ENCODE results near the gene ADPRH. TPM values are rescaled to one million over a fixed set of nuclear protein-coding genes. Genes with fewer than 3 reads are reported as not detected.

ADPRH gene
- total RNA-seq, 1 experiment from 2014 or later: 2.8 TPM

GRCh38 chr3:119538772-119539171 lies 40.5 kb upstream of the ADPRH start:
- Mint-ChIP-seq H3K27ac (ENCODE audit: unreplicated experiment) (no peak overlapping the region), H3K27me3 (ENCODE audit: insufficient read depth, unreplicated experiment) (peaks cover 2% of the 10 kb centered on the region), H3K36me3 (ENCODE audit: insufficient read depth, unreplicated experiment) (no peaks in the 10 kb centered on the region), H3K4me3 (ENCODE audit: unreplicated experiment) (no peak overlapping the region), H3K9me3 (ENCODE audit: unreplicated experiment) (no peaks in the 10 kb centered on the region), H3K4me1 (ENCODE audit: low read depth, unreplicated experiment) (no peaks in the 10 kb centered on the region)
- BruUV-seq (replicated peaks): no TSS peak
- no peak for DNase-seq
- Histone ChIP-seq H3K9me3 (no peaks in the 10 kb centered on the region), H3K4me1 (no peaks in the 10 kb centered on the region), H3K27me3 (replicated peaks; ENCODE audit: control insufficient read depth, insufficient read depth, low read length) (no peaks in the 10 kb centered on the region), H3K36me3 (ENCODE audit: control insufficient read depth, insufficient read depth, low read length) (no peaks in the 10 kb centered on the region), H3K4me3 (ENCODE audit: low read depth, low read length) (no peak overlapping the region)
- ChIA-PET CTCF (no interaction called here), POLR2A (no interaction called here)
- no peak for TF ChIP-seq CTCF (IDR thresholded peaks at IDR 0.05; ENCODE audit: insufficient read depth in 1 of 2, low read depth in 1 of 2, low read length in 1 of 2, severe bottlenecking in 1 of 2, unreplicated experiment in 1 of 2)
- intact Hi-C loops (cut with micrococcal nuclease; ENCODE audit: unreplicated experiment): no loop called here

- BruUV-seq (replicated peaks): no TSS peak
- Histone ChIP-seq H3K9me3 (no peaks in the 10 kb centered on the region), H3K36me3 (ENCODE audit: control insufficient read depth, insufficient read depth, low read length) (no peaks in the 10 kb centered on the region), H3K27me3 (replicated peaks; ENCODE audit: control insufficient read depth, insufficient read depth, low read length) (no peaks in the 10 kb centered on the region), H3K4me3 (ENCODE audit: low read depth, low read length) (no peak overlapping the region), H3K4me1 (no peaks in the 10 kb centered on the region)
- intact Hi-C loops (cut with micrococcal nuclease; ENCODE audit: unreplicated experiment): no loop called here
- no peaks in the 10 kb centered on the region for H3K4me1 Mint-ChIP-seq (ENCODE audit: low read depth, unreplicated experiment)
- DNase-seq: no peak
- no peak overlapping the region for H3K27ac Mint-ChIP-seq (ENCODE audit: unreplicated experiment)
- peaks cover 2% of the 10 kb centered on the region for H3K27me3 Mint-ChIP-seq (ENCODE audit: insufficient read depth, unreplicated experiment)
- ChIA-PET CTCF (no interaction called here), POLR2A (interaction anchor here (0.7 kb wide), 1 partner anchor 802 kb away, joined by 3 read pairs; no protein-coding TSS in a partner anchor)
- H3K4me3 Mint-ChIP-seq (ENCODE audit: unreplicated experiment): no peak overlapping the region
- H3K36me3 Mint-ChIP-seq (ENCODE audit: insufficient read depth, unreplicated experiment): no peaks in the 10 kb centered on the region
- no peaks in the 10 kb centered on the region for H3K9me3 Mint-ChIP-seq (ENCODE audit: unreplicated experiment)
- TF ChIP-seq CTCF (IDR thresholded peaks at IDR 0.05; ENCODE audit: insufficient read depth in 1 of 2, low read depth in 1 of 2, low read length in 1 of 2, severe bottlenecking in 1 of 2, unreplicated experiment in 1 of 2): no peak
Observed at GRCh38 chr3:119541547-119541946, 37.7 kb upstream of the ADPRH start.

DNA sequence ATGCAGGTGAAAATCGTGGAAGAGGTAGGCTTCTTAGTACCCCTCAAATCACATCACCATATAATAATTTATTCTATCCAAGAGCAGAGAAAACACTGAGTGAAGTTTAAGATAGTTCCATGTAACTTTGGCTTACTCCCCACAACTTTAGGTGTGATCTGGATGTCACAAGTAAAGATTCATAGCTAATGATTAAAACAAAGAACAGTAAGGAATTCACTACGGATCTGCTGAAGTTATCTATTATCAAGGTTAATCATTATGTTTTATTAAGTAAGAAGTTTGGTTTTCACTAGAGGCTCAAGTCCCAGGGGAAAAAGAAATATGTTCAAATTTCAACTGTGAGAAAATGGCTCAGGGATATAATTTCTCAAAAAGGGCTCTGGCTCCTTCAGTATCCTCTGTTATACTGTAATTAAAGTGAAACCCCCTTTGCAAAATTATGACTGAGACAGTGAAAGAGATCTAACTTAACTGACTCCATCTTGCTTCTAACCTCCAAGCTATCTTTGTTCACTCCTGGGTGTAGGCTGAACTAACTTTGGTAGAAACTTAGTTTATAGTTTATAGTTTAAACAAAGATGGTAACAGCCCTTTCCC lies 37.0 kb upstream of the ADPRH start:
- Mint-ChIP-seq H3K36me3 (ENCODE audit: insufficient read depth, unreplicated experiment) (no peaks in the 10 kb centered on the region), H3K9me3 (ENCODE audit: unreplicated experiment) (no peaks in the 10 kb centered on the region), H3K27me3 (ENCODE audit: insufficient read depth, unreplicated experiment) (peaks cover 2% of the 10 kb centered on the region), H3K4me3 (ENCODE audit: unreplicated experiment) (no peak overlapping the region), H3K4me1 (ENCODE audit: low read depth, unreplicated experiment) (no peaks in the 10 kb centered on the region), H3K27ac (ENCODE audit: unreplicated experiment) (no peak overlapping the region)
- Histone ChIP-seq H3K27me3 (replicated peaks; ENCODE audit: control insufficient read depth, insufficient read depth, low read length) (no peaks in the 10 kb centered on the region), H3K36me3 (ENCODE audit: control insufficient read depth, insufficient read depth, low read length) (no peaks in the 10 kb centered on the region), H3K4me3 (ENCODE audit: low read depth, low read length) (no peak overlapping the region), H3K4me1 (no peaks in the 10 kb centered on the region), H3K9me3 (no peaks in the 10 kb centered on the region)
- BruUV-seq (replicated peaks): no TSS peak
- ChIA-PET POLR2A (no interaction called here), CTCF (no interaction called here)
- no peak for TF ChIP-seq CTCF (IDR thresholded peaks at IDR 0.05; ENCODE audit: insufficient read depth in 1 of 2, low read depth in 1 of 2, low read length in 1 of 2, severe bottlenecking in 1 of 2, unreplicated experiment in 1 of 2)
- intact Hi-C loops (cut with micrococcal nuclease; ENCODE audit: unreplicated experiment): no loop called here
- DNase-seq: no peak
